ENCODE results near the gene TMC2. TPM values are rescaled to one million over a fixed set of nuclear protein-coding genes. Genes with fewer than 3 reads are reported as not detected.
A peak's percentile ranks its signal among the peaks of the same experiment; 100 is the strongest.

The TMC2 gene
- total RNA-seq, 1 experiment from 2014 or later = not detected

DNA sequence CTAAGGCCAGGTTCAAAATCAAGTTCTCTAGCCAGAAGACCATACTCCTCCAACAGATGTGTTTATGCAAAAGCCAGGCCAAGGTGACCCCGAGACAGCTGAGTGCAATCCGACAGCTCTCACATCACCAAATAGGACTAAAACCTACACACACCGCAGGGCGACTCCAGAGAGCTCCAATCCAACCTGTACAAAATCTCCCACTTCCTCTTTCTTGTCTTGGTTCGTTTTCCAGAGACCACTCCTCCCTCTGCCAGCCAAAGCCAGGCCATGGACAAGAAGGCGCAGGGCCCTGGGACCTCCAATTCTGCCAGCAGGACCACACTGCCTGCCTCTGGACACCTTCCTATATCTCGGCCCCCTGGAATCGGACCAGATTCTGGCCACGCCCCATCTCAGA, 104.5 kb downstream of the TMC2 start:
- TF ChIP-seq CTCF (IDR thresholded peaks at IDR 0.05; ENCODE audit: unreplicated experiment) = no peak
- POLR2A ChIA-PET = interaction anchor here (1.4 to 5.0 kb wide), 2 partner anchors 12 to 23 kb away, joined by 4 to 33 read pairs; partner anchors contain the start of genes IDH3B and NOP56
- Mint-ChIP-seq H3K9me3 (ENCODE audit: unreplicated experiment) (no peaks in the 10 kb centered on the region), H3K27ac (ENCODE audit: low read depth, unreplicated experiment) (no peak overlapping the region), H3K4me3 (ENCODE audit: unreplicated experiment) (no peak overlapping the region), H3K4me1 (ENCODE audit: insufficient read depth, unreplicated experiment) (no peaks in the 10 kb centered on the region), H3K36me3 (ENCODE audit: insufficient read depth, unreplicated experiment) (no peaks in the 10 kb centered on the region), H3K27me3 (ENCODE audit: insufficient read depth, unreplicated experiment) (no peaks in the 10 kb centered on the region)
- no TSS peak for BruUV-seq (replicated peaks)
- CTCF ChIA-PET = interaction anchor here (0.9 to 1.2 kb wide), 2 partner anchors 10 to 117 kb away, joined by 3 to 4 read pairs; no protein-coding TSS in a partner anchor
- no peak for DNase-seq (ENCODE audit: unreplicated experiment)
- intact Hi-C loops (cut with micrococcal nuclease) = no loop called here

- Mint-ChIP-seq H3K36me3 (ENCODE audit: insufficient read depth, unreplicated experiment) (no peaks in the 10 kb centered on the region), H3K27ac (ENCODE audit: low read depth, unreplicated experiment) (no peak overlapping the region), H3K9me3 (ENCODE audit: unreplicated experiment) (no peaks in the 10 kb centered on the region), H3K4me3 (ENCODE audit: unreplicated experiment) (no peak overlapping the region), H3K4me1 (ENCODE audit: insufficient read depth, unreplicated experiment) (no peaks in the 10 kb centered on the region), H3K27me3 (ENCODE audit: insufficient read depth, unreplicated experiment) (no peaks in the 10 kb centered on the region)
- POLR2A ChIA-PET = interaction anchor here (0.7 to 5.0 kb wide), 2 partner anchors 9 to 165 kb away, joined by 3 to 33 read pairs; partner anchors contain the start of gene NOP56
- no peak for DNase-seq (ENCODE audit: unreplicated experiment)
- CTCF ChIA-PET = interaction anchor here (0.6 to 2.2 kb wide), 4 partner anchors 20 to 122 kb away, joined by 3 to 9 read pairs (median 4); partner anchors contain the start of gene IDH3B
- intact Hi-C loops (cut with micrococcal nuclease) = no loop called here
- no TSS peak for BruUV-seq (replicated peaks)
- TF ChIP-seq CTCF (IDR thresholded peaks at IDR 0.05; ENCODE audit: unreplicated experiment) = no peak
Observed at GRCh38 chr20:2643708-2644107, 107.3 kb downstream of the TMC2 start.

- CTCF ChIA-PET = interaction anchor here (0.5 to 2.1 kb wide), 10 partner anchors 24 to 1897 kb away, joined by 3 to 6 read pairs (median 3); no protein-coding TSS in a partner anchor
- H3K27me3 Mint-ChIP-seq (ENCODE audit: insufficient read depth, unreplicated experiment) = no peaks in the 10 kb centered on the region
- peaks cover 40% of the 10 kb centered on the region for H3K36me3 Mint-ChIP-seq (ENCODE audit: insufficient read depth, unreplicated experiment)
- peak within 1 kb of the TSS; percentile 66 for H3K27ac Mint-ChIP-seq (ENCODE audit: low read depth, unreplicated experiment)
- no peak for TF ChIP-seq CTCF (IDR thresholded peaks at IDR 0.05; ENCODE audit: unreplicated experiment)
- peak within 1 kb of the TSS; percentile 87 for H3K4me3 Mint-ChIP-seq (ENCODE audit: unreplicated experiment)
- intact Hi-C loops (cut with micrococcal nuclease) = loop anchor here (1.0 kb wide), 1 partner anchor 349 kb away; no protein-coding TSS in a partner anchor
- peaks cover 23% of the 10 kb centered on the region for H3K4me1 Mint-ChIP-seq (ENCODE audit: insufficient read depth, unreplicated experiment)
- H3K9me3 Mint-ChIP-seq (ENCODE audit: unreplicated experiment) = no peaks in the 10 kb centered on the region
- POLR2A ChIA-PET = interaction anchor here (0.5 to 6.7 kb wide), 38 partner anchors 10 to 875 kb away, joined by 3 to 241 read pairs (median 4); partner anchors contain the start of genes IDH3B, ITPA, MRPS26 and PCED1A
- DNase-seq (ENCODE audit: unreplicated experiment) = peak; percentile 89
- BruUV-seq (replicated peaks) = TSS peak; percentile 71
Observed at GRCh38 chr20:2651772-2652723, 115.7 kb downstream of the TMC2 start, which contains the start of gene NOP56. TSS of gene NOP56 (plus strand) at chr20:2652632. CDS start at chr20:2652661, 29 bp downstream.

Data from MCF 10A (cell line).